PC-3 (cell line): ENCODE results near the gene CIB4. TPM values are rescaled to one million over a fixed set of nuclear protein-coding genes. Genes with fewer than 3 reads are reported as not detected.

Source experiments
- ATAC-seq: fragments of 200-7000 bp; cut with Tn5 transposase; 2 replicates; pipeline ENCODE4 v1.9.1; 2020; ENCODE audit warnings: mild to moderate bottlenecking, moderate library complexity
- BruUV-seq: library from RNA; stranded (reverse); fragments of 400-500 nt; replicated peaks from 2 replicates; lab custom pipeline; 2021; lab: Mats Ljungman, UMichigan
- CTCF ChIA-PET: fragments of 300-600 bp; sonication (Branson Sonifier 250); formaldehyde crosslinking; loops from one replicate; lab custom pipeline; 2022; ENCODE audit warnings: antibody characterized with exemption; lab: Charles Lee
- POLR2A ChIA-PET: fragments of 300-600 bp; sonication (Branson Sonifier 250); formaldehyde crosslinking; loops from one replicate; lab custom pipeline; 2022; ENCODE audit warnings: antibody characterized with exemption; ENCODE audit not compliant: unreplicated experiment; lab: Charles Lee
- DNase-seq: peaks from one replicate; pipeline ENCODE4 v3.0.0-alpha.2; 2015
- H2AFZ ChIP-seq: fragments of 300-600 bp; sonication (generic); 2 replicates; pipeline ENCODE4 v1.6.0; 2016; ENCODE audit warnings: antibody characterized with exemption, low read length
- H3F3A ChIP-seq: fragments of 300-600 bp; sonication (generic); one replicate; pipeline ENCODE4 v1.6.0; 2017; ENCODE audit warnings: antibody characterized with exemption, low read length, control low read depth, mild to moderate bottlenecking; ENCODE audit not compliant: unreplicated experiment
- H3K27ac ChIP-seq: fragments of 300-600 bp; sonication (generic); 2 replicates; pipeline ENCODE4 v1.5.1; 2016; ENCODE audit warnings: mild to moderate bottlenecking, low read length
- H3K27me3 ChIP-seq: fragments of 300-600 bp; sonication (generic); 2 replicates; pipeline ENCODE4 v1.6.1; 2016; ENCODE audit warnings: low read length, mixed read lengths
- H3K36me3 ChIP-seq: fragments of 300-600 bp; sonication (generic); 2 replicates; pipeline ENCODE4 v1.6.1; 2016; ENCODE audit warnings: low read depth, mixed run types, low read length, mixed read lengths
- H3K4me1 ChIP-seq: fragments of 300-600 bp; sonication (generic); 2 replicates; pipeline ENCODE4 v1.5.1; 2016; ENCODE audit warnings: low read length; ENCODE audit not compliant: insufficient read depth
- H3K4me2 ChIP-seq: fragments of 300-600 bp; sonication (generic); 2 replicates; pipeline ENCODE4 v1.6.0; 2016; ENCODE audit warnings: low read length
- H3K4me3 ChIP-seq: fragments of 300-600 bp; sonication (generic); 2 replicates; pipeline ENCODE4 v1.5.1; 2016; ENCODE audit warnings: mild to moderate bottlenecking, low read length, mixed read lengths
- H3K79me2 ChIP-seq: fragments of 300-600 bp; sonication (generic); 2 replicates; pipeline ENCODE4 v1.6.1; 2017; ENCODE audit warnings: low read length, mixed read lengths
- H3K9ac ChIP-seq: fragments of 300-600 bp; sonication (generic); 2 replicates; pipeline ENCODE4 v1.6.0; 2016; ENCODE audit warnings: mild to moderate bottlenecking, low read length
- H3K9me2 ChIP-seq: fragments of 300-600 bp; sonication (generic); replicated peaks from 2 replicates; pipeline ENCODE4 v1.6.1; 2016; ENCODE audit warnings: mixed run types, low read length, mixed read lengths
- H3K9me3 ChIP-seq: fragments of 300-600 bp; sonication (generic); 2 replicates; pipeline ENCODE4 v1.6.1; 2016; ENCODE audit warnings: low read length, mixed read lengths
- H4K20me1 ChIP-seq: fragments of 300-600 bp; sonication (generic); 2 replicates; pipeline ENCODE4 v1.6.1; 2016; ENCODE audit warnings: low read length, mixed read lengths
- CTCF ChIP-seq: fragments of 300-600 bp; sonication (generic); conservative IDR thresholded peaks from 2 replicates; pipeline ENCODE4 v1.5.1; 2017; ENCODE audit warnings: antibody characterized with exemption, low read depth, mild to moderate bottlenecking, low read length
- EZH2 ChIP-seq: fragments of 300-600 bp; sonication (generic); IDR thresholded peaks from one replicate; pipeline ENCODE4 v1.6.1; 2017; ENCODE audit warnings: antibody characterized with exemption, mild to moderate bottlenecking, low read length; ENCODE audit not compliant: unreplicated experiment
- EZH2phosphoT487 ChIP-seq: fragments of 300-600 bp; sonication (generic); IDR thresholded peaks from 2 replicates; pipeline ENCODE4 v1.6.1; 2018; ENCODE audit warnings: mild to moderate bottlenecking, antibody characterized with exemption, low read length, borderline replicate concordance
- intact Hi-C: fragments of 100-400 bp; cut with micrococcal nuclease; formaldehyde crosslinking; loops from 2 replicates; pipeline ENCODE4 v1.9.0; 2023
- total RNA-seq: library from RNA; depleted of rRNA; stranded (reverse); fragments of >200 nt; gene quantifications from 2 replicates; pipeline ENCODE4 v1.2.3, GENCODE V29; 2014

Gene CIB4
- total RNA-seq, 1 experiment from 2014 or later = not detected

GRCh38 chr2:26562811-26563645 lies 78.1 kb downstream of the CIB4 start:
- H3K27me3 ChIP-seq = peaks cover 91% of the 10 kb centered on the region
- H3K9ac ChIP-seq = no peak overlapping the region
- H3F3A ChIP-seq = no peaks in the 10 kb centered on the region
- TF ChIP-seq EZH2 (no peak), EZH2phosphoT487 (no peak), CTCF (no peak)
- H2AFZ ChIP-seq = peak overlapping the region; percentile 48
- no peak overlapping the region for H3K27ac ChIP-seq
- DNase-seq (peak; percentile 61), ATAC-seq (peak; percentile 57)
- CTCF ChIA-PET = no interaction called here
- intact Hi-C loops = no loop called here
- no peaks in the 10 kb centered on the region for H3K9me3 ChIP-seq
- H3K79me2 ChIP-seq = no peaks in the 10 kb centered on the region
- no peaks in the 10 kb centered on the region for H4K20me1 ChIP-seq
- no peaks in the 10 kb centered on the region for H3K36me3 ChIP-seq
- H3K4me3 ChIP-seq = peak overlapping the region; percentile 53
- H3K9me2 ChIP-seq = no peaks in the 10 kb centered on the region
- peak overlapping the region; percentile 53 for H3K4me2 ChIP-seq
- BruUV-seq = no TSS peak
- peaks cover 10% of the 10 kb centered on the region; the same call in 1 of the 2 replicates for H3K4me1 ChIP-seq
- POLR2A ChIA-PET = no interaction called here

GRCh38 chr2:26561918-26562810 lies 79.0 kb downstream of the CIB4 start:
- H3F3A ChIP-seq = no peaks in the 10 kb centered on the region
- ATAC-seq (peak; percentile 10; the same call in 1 of the 2 replicates), DNase-seq (no peak)
- H2AFZ ChIP-seq = peak overlapping the region; percentile 48
- peaks cover 10% of the 10 kb centered on the region; the same call in 1 of the 2 replicates for H3K4me1 ChIP-seq
- peak overlapping the region; percentile 53 for H3K4me3 ChIP-seq
- no peaks in the 10 kb centered on the region for H3K9me2 ChIP-seq
- H3K27me3 ChIP-seq = peaks cover 91% of the 10 kb centered on the region
- TF ChIP-seq EZH2phosphoT487 = no peak
- no peak for TF ChIP-seq EZH2
- TF ChIP-seq CTCF = no peak
- BruUV-seq = no TSS peak
- no peak overlapping the region for H3K27ac ChIP-seq
- intact Hi-C loops = no loop called here
- H3K36me3 ChIP-seq = no peaks in the 10 kb centered on the region
- no peak overlapping the region for H3K9ac ChIP-seq
- POLR2A ChIA-PET = no interaction called here
- no peaks in the 10 kb centered on the region for H4K20me1 ChIP-seq
- no peaks in the 10 kb centered on the region for H3K9me3 ChIP-seq
- CTCF ChIA-PET = no interaction called here
- H3K4me2 ChIP-seq = peak overlapping the region; percentile 53
- H3K79me2 ChIP-seq = no peaks in the 10 kb centered on the region
